Naive thymus-derived CD4-positive, alpha-beta T cell (primary cell): ENCODE results near the gene CDK5RAP2. TPM values are rescaled to one million over a fixed set of nuclear protein-coding genes. Genes with fewer than 3 reads are reported as not detected.
"Not testable (repeated sequence)": the region's sequence is repeated elsewhere in the genome, so short reads cannot be mapped to it uniquely, and the experiment has no call there.

ENCODE experiments used
- ATAC-seq: fragments of 150-1000 bp; cut with Tn5 transposase; 2 replicates; pipeline ENCODE4 v1.10.0; 2021; ENCODE audit warnings: mild to moderate bottlenecking, moderate library complexity
- CTCF ChIA-PET: fragments of 350-600 bp; sonication (Branson Sonifier 250); formaldehyde crosslinking; loops from one replicate; lab custom pipeline; 2021; ENCODE audit warnings: antibody characterized with exemption; lab: Charles Lee
- POLR2A ChIA-PET: fragments of 350-600 bp; sonication (Branson Sonifier 250); formaldehyde crosslinking; loops from one replicate; lab custom pipeline; 2021; ENCODE audit warnings: antibody characterized with exemption, inconsistent platforms; lab: Charles Lee
- DNase-seq, 9 donors: peaks; one replicate each; pipeline versions ENCODE4 v3.0.0 to v3.0.0-alpha.2; 2020 to 2022; ENCODE audit warnings: mixed read lengths in 1 of 9
- H3K27ac ChIP-seq: one replicate; pipeline ENCODE4 v1.7.0; 2013; ENCODE audit warnings: mild to moderate bottlenecking, low read depth, low read length, moderate library complexity
- H3K27me3 ChIP-seq, 2 donors: one replicate each; pipeline ENCODE4 v1.7.0; 2013; ENCODE audit warnings: low read length in 2 of 2, mild to moderate bottlenecking in 2 of 2, moderate library complexity in 2 of 2; ENCODE audit not compliant: control insufficient read depth in 2 of 2, insufficient read depth in 2 of 2
- H3K36me3 ChIP-seq, 3 experiments: 1 replicate in 2 of 3; 2 replicates in 1 of 3; pipeline ENCODE4 v1.7.0; 2013; ENCODE audit warnings: low read length in 3 of 3, mild to moderate bottlenecking in 3 of 3, moderate library complexity in 1 of 3; ENCODE audit not compliant: insufficient read depth in 3 of 3, control insufficient read depth in 2 of 3
- H3K4me1 ChIP-seq, 2 donors: one replicate each; pipeline ENCODE4 v1.7.0; 2013; ENCODE audit warnings: low read length in 2 of 2, mild to moderate bottlenecking in 2 of 2, moderate library complexity in 1 of 2; ENCODE audit not compliant: control insufficient read depth in 2 of 2, insufficient read depth in 2 of 2
- H3K4me3 ChIP-seq: 2 replicates; pipeline ENCODE4 v1.7.0; 2013; ENCODE audit warnings: mild to moderate bottlenecking, low read length
- H3K9me3 ChIP-seq, 3 experiments: 1 replicate in 2 of 3; 2 replicates in 1 of 3; pipeline ENCODE4 v1.7.0; 2013; ENCODE audit warnings: low read length in 3 of 3; ENCODE audit not compliant: control insufficient read depth in 2 of 3
- H3K27ac Mint-ChIP-seq, 9 donors: one replicate each; pipeline ENCODE4 v1.8.0; 2020 to 2022; ENCODE audit warnings: mixed read lengths in 9 of 9, mild to moderate bottlenecking in 8 of 9, moderate library complexity in 5 of 9, inconsistent platforms in 2 of 9
- H3K27me3 Mint-ChIP-seq, 5 donors: one replicate each; pipeline ENCODE4 v1.8.0; 2021 to 2022; ENCODE audit warnings: mixed read lengths in 5 of 5, mild to moderate bottlenecking in 1 of 5
- H3K36me3 Mint-ChIP-seq, 5 donors: one replicate each; pipeline ENCODE4 v1.8.0; 2020 to 2022; ENCODE audit warnings: mixed read lengths in 5 of 5, mild to moderate bottlenecking in 3 of 5, inconsistent platforms in 1 of 5
- H3K4me1 Mint-ChIP-seq, 7 donors: one replicate each; pipeline ENCODE4 v1.8.0; 2020 to 2022; ENCODE audit warnings: mixed read lengths in 7 of 7, mild to moderate bottlenecking in 3 of 7, inconsistent platforms in 1 of 7
- H3K4me3 Mint-ChIP-seq, 10 donors: one replicate each; pipeline ENCODE4 v1.8.0; 2020 to 2022; ENCODE audit warnings: mild to moderate bottlenecking in 10 of 10, mixed read lengths in 10 of 10, moderate library complexity in 6 of 10, inconsistent platforms in 2 of 10
- H3K9me3 Mint-ChIP-seq, 11 donors: one replicate each; pipeline ENCODE4 v1.8.0; 2020 to 2022; ENCODE audit warnings: mixed read lengths in 11 of 11, mild to moderate bottlenecking in 4 of 11, inconsistent platforms in 1 of 11, moderate library complexity in 1 of 11
- intact Hi-C, 2 donors: fragments of 100-400 bp; cut with micrococcal nuclease; formaldehyde crosslinking; loops; one replicate each; pipeline ENCODE4 v1.15.1; 2023
- polyA plus RNA-seq, 2 donors: library from polyadenylated mRNA; unstranded; fragments of 300-500 nt; fragmentation: Illumina TruSeq; gene quantifications; one replicate each; pipeline ENCODE4 v1.2.3, GENCODE V29; 2021
- total RNA-seq, 6 experiments: library from RNA in 5 of 6; stranded (reverse) in 5 of 6; gene quantifications; 1 replicate in 5 of 6; 2 replicates in 1 of 6; pipeline ENCODE4 v1.2.3 and lab custom pipeline; 2021 to 2026

Gene CDK5RAP2
- total and polyA plus RNA-seq, 7 experiments from 2014 or later, result 23.7 to 98.1 (median 66.7) TPM

DNA sequence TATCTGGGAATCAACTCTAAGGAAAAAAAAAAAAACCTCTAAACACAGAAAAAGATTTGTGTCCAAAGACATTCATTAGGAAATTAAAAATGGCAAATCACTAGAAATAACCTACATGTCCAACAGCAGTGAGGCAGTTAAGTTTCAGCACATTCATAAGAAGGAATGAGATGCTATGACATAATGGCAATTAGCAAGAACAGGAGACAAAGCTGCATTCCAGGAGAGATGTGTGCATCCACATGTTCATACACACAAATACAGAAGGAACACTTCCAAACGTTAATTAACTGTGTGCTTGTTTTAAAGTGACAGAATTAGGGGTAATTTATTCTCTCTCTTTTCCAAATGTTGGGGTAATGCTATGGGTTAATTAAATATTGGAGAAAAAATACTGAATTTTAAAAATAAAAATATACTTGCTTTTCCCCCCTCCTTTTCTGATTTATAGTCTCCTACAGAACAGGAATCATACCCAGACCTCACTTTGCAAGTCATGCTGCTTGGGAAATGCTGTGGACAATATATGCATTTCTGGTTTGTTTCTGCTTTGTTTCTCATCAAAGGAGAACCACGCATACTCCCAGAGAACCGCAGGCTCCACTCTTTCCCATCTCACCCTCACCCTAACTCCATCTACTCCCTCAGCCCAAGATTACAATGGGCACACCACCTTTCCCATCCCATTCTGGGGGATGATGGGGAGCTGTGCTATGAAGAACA is 114.1 kb downstream of the CDK5RAP2 start:
- peaks cover 13 to 80% (median 42%) of the 10 kb centered on the region in 5 donors for H3K36me3 Mint-ChIP-seq
- CTCF ChIA-PET, result no interaction called here
- no peaks in the 10 kb centered on the region for H3K4me1 ChIP-seq

DNA sequence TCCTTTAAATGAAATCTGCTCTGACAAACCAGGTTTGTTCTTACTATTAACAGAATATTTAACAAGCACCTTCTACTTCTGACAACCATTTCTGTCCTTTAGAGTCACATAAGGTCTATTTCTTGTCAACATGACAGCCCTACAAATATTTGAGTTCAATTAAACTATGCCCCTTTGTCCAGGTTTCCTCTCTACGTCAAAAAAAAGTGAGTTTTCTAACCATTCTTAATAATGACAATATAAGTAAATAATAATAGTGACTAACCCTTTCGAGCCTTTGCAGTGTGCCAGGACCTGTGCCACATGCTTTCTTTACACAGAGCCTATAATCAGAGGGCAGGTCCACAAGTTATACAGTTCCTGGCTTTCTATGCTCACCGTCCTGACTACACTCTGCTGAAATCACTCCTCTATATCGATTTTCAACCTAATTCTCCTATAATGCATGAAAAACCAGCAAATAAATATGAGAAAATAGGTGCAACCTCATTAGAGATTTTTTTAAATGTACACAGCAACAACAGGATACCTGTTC is 115.0 kb downstream of the CDK5RAP2 start:
- no peak for DNase-seq
- no peaks in the 10 kb centered on the region for H3K9me3 ChIP-seq
- ATAC-seq, result no peak
- POLR2A ChIA-PET, result no interaction called here
- H3K27ac ChIP-seq, result no peak overlapping the region
- peaks cover 0 to 68% (median 4%) of the 10 kb centered on the region in 3 experiments for H3K36me3 ChIP-seq
- intact Hi-C loops, result no loop called here
- peaks cover 14 to 80% (median 42%) of the 10 kb centered on the region in 5 donors for H3K36me3 Mint-ChIP-seq
- CTCF ChIA-PET, result no interaction called here
- H3K4me1 Mint-ChIP-seq, result peaks cover 0 to 3% (median 0%) of the 10 kb centered on the region in 7 donors
- H3K27me3 Mint-ChIP-seq, result no peaks in the 10 kb centered on the region
- H3K4me3 ChIP-seq, result no peak overlapping the region
- H3K27me3 ChIP-seq, result no peaks in the 10 kb centered on the region
- no peak overlapping the region for H3K4me3 Mint-ChIP-seq
- peaks cover 0 to 1% (median 0%) of the 10 kb centered on the region in 11 donors for H3K9me3 Mint-ChIP-seq
- H3K4me1 ChIP-seq, result no peaks in the 10 kb centered on the region
- no peak overlapping the region for H3K27ac Mint-ChIP-seq

More for the DNA sequence above, 114.1 kb downstream of the CDK5RAP2 start:
- Mint-ChIP-seq H3K27me3 (no peaks in the 10 kb centered on the region), H3K4me3 (no peak overlapping the region), H3K27ac (no peak overlapping the region), H3K4me1 (peaks cover 0 to 3% (median 0%) of the 10 kb centered on the region in 7 donors), H3K9me3 (peaks cover 0 to 1% (median 0%) of the 10 kb centered on the region in 11 donors)
- intact Hi-C loops, result no loop called here
- ATAC-seq, result no peak
- POLR2A ChIA-PET, result no interaction called here
- no peaks in the 10 kb centered on the region for H3K9me3 ChIP-seq
- no peak overlapping the region for H3K27ac ChIP-seq
- H3K36me3 ChIP-seq, result peaks cover 0 to 70% (median 4%) of the 10 kb centered on the region in 3 experiments
- DNase-seq, result no peak
- no peaks in the 10 kb centered on the region for H3K27me3 ChIP-seq
- no peak overlapping the region for H3K4me3 ChIP-seq

DNA sequence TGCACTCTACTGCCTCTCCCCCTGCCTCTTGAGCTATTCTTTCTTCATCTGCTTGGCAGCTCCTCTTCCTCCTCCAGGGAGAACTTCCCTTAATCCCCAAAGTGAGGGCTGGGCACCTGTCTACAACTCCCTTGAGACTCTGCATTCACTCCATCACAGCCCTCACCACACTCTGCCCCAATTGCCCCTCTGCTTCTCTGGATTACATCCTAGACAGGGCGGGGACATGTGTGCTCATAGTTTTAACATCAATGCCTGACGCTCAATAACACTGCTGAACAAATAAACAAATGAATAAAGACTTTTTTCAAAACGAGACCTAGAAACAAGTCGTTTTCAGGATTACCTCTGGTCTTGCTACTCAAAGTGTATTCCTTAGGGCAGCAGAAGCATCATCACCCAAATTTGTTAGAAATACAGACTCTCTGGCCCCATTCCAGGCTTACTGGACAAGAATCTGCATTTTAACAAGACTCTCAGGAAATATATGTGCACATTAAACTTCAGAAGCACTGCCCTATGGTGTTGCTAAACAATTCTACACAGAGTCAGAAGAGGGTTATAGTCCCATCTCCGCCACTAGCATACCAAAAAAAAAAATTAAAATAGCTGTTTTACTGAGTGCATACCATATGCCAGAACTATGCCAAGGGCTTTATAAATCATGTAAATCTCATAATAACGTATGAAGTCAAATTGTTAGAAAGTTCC is 115.6 kb downstream of the CDK5RAP2 start:
- H3K27ac Mint-ChIP-seq, result peak overlapping the region in 1 of 9 donors; percentile 86
- ATAC-seq, result no peak
- DNase-seq, result no peak
- Histone ChIP-seq H3K27ac (no peak overlapping the region), H3K4me3 (no peak overlapping the region), H3K27me3 (no peaks in the 10 kb centered on the region), H3K9me3 (no peaks in the 10 kb centered on the region), H3K36me3 (peaks cover 0 to 65% (median 4%) of the 10 kb centered on the region in 3 experiments), H3K4me1 (no peaks in the 10 kb centered on the region)
- H3K9me3 Mint-ChIP-seq, result peaks cover 0 to 1% (median 0%) of the 10 kb centered on the region in 11 donors
- CTCF ChIA-PET, result no interaction called here
- POLR2A ChIA-PET, result no interaction called here
- intact Hi-C loops, result no loop called here
- no peak overlapping the region for H3K4me3 Mint-ChIP-seq
- H3K4me1 Mint-ChIP-seq, result peaks cover 0 to 3% (median 0%) of the 10 kb centered on the region in 7 donors
- H3K36me3 Mint-ChIP-seq, result peaks cover 13 to 80% (median 47%) of the 10 kb centered on the region in 5 donors
- no peaks in the 10 kb centered on the region for H3K27me3 Mint-ChIP-seq

DNA sequence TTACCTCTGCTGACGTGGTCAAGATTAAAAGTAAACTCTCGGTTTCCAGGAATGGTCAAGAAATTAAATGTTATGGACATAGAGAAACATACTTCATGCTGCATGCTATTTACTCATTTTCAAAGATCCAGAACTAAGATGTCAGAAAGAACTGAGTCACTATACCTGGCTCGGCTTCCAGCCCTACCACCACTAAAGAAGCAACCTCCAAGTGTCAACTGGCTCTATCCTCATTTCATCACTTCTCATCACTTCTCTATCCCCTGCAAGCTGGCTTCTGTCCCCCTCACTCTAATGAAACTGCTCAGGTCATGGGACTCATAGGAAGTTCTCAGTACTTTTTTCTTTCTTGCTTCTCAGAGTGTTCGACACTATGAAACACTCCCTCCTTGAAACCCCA is 116.2 kb downstream of the CDK5RAP2 start:
- ATAC-seq (no peak), DNase-seq (no peak)
- Histone ChIP-seq H3K9me3 (no peaks in the 10 kb centered on the region), H3K36me3 (peaks cover 0 to 65% (median 4%) of the 10 kb centered on the region in 3 experiments), H3K27me3 (no peaks in the 10 kb centered on the region), H3K27ac (no peak overlapping the region), H3K4me3 (no peak overlapping the region), H3K4me1 (no peaks in the 10 kb centered on the region)
- Mint-ChIP-seq H3K4me3 (no peak overlapping the region), H3K4me1 (peaks cover 0 to 3% (median 0%) of the 10 kb centered on the region in 7 donors), H3K36me3 (peaks cover 8 to 81% (median 52%) of the 10 kb centered on the region in 5 donors), H3K27me3 (no peaks in the 10 kb centered on the region), H3K27ac (peak overlapping the region in 2 of 9 donors; percentile 60 to 86), H3K9me3 (peaks cover 0 to 1% (median 0%) of the 10 kb centered on the region in 11 donors)
- intact Hi-C loops, result no loop called here
- ChIA-PET POLR2A (no interaction called here), CTCF (no interaction called here)

DNA sequence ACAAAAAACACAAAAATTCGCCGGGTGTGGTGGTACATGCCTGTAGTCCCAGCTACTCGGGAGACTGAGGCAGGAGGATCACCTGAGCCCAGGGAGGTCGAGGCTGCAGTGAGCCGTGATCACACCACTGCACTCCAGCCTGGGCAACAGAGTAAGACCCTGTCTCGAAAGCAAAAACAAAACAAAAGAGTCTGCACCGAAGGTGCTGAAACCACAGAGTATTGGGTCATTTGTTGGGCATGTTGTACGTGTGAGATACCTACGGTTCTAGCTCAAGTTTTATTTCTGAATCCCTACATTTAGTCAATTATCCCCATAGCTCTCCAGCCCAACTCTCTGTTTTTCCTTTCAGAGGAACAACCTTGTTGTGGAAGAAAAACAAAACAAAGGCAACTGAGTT is 118.3 kb downstream of the CDK5RAP2 start:
- ATAC-seq, intact Hi-C loops, H3K4me3 ChIP-seq, H3K27me3 ChIP-seq, H3K27me3 Mint-ChIP-seq, H3K4me1 Mint-ChIP-seq, H3K9me3 Mint-ChIP-seq, POLR2A ChIA-PET, H3K4me1 ChIP-seq, H3K4me3 Mint-ChIP-seq, H3K9me3 ChIP-seq, H3K27ac ChIP-seq, H3K27ac Mint-ChIP-seq, DNase-seq: not testable (repeated sequence)
- peaks cover 12 to 92% (median 70%) of the 10 kb centered on the region in 5 donors for H3K36me3 Mint-ChIP-seq
- H3K36me3 ChIP-seq, result peaks cover 4 to 67% (median 6%) of the 10 kb centered on the region in 3 experiments
- CTCF ChIA-PET, result interaction anchor here (0.8 kb wide), 1 partner anchor 29 kb away, joined by 3 read pairs; no protein-coding TSS in a partner anchor

DNA sequence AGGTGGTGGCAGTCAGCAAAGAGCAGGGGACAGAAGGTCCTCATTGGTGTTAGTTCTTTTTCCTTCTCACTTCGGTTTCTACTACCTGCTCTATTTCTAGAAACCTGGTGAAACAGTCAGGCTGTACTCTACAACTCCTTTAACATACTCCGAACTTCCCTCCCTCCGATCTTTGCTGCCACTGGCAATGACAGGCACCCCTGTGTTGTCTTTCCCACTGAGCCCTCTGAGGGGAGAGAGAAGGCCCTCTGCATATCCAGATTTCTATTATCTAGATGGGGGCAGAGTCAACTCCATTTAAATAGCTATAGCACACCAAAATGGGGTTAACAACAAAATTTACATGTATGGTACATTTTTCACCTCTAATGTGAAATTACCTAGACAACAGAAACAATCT is 123.7 kb downstream of the CDK5RAP2 start:
- no peaks in the 10 kb centered on the region for H3K9me3 ChIP-seq
- peaks cover 0 to 6% (median 0%) of the 10 kb centered on the region in 11 donors for H3K9me3 Mint-ChIP-seq
- ATAC-seq (no peak), DNase-seq (no peak)
- ChIA-PET POLR2A (no interaction called here), CTCF (no interaction called here)
- H3K4me3 Mint-ChIP-seq, result no peak overlapping the region
- no peak overlapping the region for H3K27ac ChIP-seq
- peaks cover 16 to 90% (median 74%) of the 10 kb centered on the region in 5 donors for H3K36me3 Mint-ChIP-seq
- H3K4me3 ChIP-seq, result no peak overlapping the region
- H3K27ac Mint-ChIP-seq, result peak overlapping the region in 1 of 9 donors; percentile 48
- peaks cover 10 to 80% (median 12%) of the 10 kb centered on the region in 3 experiments for H3K36me3 ChIP-seq
- no peaks in the 10 kb centered on the region for H3K27me3 ChIP-seq
- H3K4me1 Mint-ChIP-seq, result peaks cover 0 to 4% (median 0%) of the 10 kb centered on the region in 7 donors
- H3K4me1 ChIP-seq, result no peaks in the 10 kb centered on the region
- intact Hi-C loops, result no loop called here
- H3K27me3 Mint-ChIP-seq, result no peaks in the 10 kb centered on the region
